LNCaP clone FGC (cell line): ENCODE results near the gene CMC1.

Source experiments
- DNase-seq: peaks from one replicate; pipeline ENCODE4 v3.0.0-alpha.2; 2011; ENCODE audit warnings: low read depth
- H3K4me3 ChIP-seq: 2 replicates; pipeline ENCODE4 v1.5.1; 2011; ENCODE audit warnings: mild to moderate bottlenecking, low read depth, low read length, control low read depth
- CTCF ChIP-seq: IDR thresholded peaks from 2 replicates; pipeline ENCODE4 v1.5.1; 2012; ENCODE audit warnings: mild to moderate bottlenecking; ENCODE audit not compliant: control insufficient read depth, insufficient read depth; ENCODE audit errors: extremely low read depth

The CMC1 gene

DNA sequence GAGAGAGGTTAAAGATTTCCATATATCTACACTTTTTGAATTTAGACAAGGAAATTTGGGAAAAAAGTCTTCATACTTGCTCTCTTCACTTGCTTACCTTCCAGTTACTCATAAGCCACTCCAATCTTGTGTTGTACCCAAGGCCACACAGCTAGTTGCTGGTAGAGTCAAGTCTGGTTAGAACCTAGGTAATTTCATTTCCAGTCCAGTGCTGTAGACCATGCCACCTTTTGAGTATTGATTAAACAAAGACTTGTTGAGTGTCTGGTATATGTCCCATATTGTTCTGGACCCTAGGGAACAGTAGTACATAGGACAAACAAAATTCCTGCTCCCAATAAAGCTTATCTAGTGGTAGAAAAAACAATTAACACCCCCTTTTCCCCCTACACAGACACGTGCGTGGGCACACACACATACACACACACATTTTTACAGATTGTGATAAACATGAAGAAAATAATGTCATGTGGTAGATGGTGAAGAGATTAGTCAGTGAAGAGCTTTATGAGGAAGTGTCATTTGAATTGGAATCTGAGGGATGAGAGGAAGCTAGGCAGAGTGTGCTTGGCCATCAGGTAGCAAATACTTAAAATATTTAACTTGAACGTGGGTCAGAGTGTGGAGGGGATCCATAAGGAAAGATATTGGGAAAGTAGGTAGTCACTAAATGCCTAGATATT is 2.1 kb downstream of the CMC1 start:
- H3K4me3 ChIP-seq: no peak overlapping the region
- no peak for DNase-seq
- no peak for TF ChIP-seq CTCF

DNA sequence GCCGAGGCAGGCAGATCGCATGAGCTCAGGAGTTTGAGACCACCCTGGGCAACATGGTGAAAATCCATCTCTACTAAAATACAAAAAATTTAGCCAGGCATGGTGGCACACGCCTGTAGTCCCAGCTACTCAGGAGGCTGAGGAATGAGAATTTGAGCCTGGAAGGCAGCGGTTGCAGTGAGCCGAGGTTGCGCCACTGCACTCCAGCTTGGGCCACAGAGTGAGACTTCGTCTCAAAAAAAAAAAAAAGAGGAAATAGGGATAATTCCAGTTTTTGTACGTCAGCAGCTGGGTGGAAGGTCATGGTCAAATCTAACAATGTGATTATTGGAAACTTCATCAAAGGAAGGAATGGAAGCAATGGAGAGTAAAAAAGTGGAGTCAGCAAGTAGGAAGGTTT is 3.1 kb downstream of the CMC1 start:
- no peak overlapping the region for H3K4me3 ChIP-seq
- TF ChIP-seq CTCF: no peak
- no peak for DNase-seq

DNA sequence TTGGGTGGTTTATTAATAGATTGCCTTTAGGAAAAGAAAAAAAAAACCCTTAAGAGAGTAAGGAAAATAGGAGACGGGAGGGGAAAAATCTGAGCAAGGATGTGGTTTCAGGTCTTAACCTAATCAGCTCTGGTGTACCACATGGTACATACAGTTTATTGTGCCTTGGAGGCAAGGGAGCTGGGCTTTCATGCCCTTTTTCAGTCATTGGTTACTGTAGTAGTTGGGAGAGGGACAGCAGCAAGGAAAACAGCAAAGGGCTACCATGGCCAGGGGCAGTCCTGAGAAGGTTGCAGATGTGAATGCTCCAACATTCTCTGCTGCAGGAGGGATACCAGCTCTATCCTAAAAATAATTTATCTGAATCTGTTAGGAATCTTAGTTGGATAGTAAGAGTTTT is 5.9 kb downstream of the CMC1 start:
- no peak for DNase-seq
- no peak overlapping the region for H3K4me3 ChIP-seq
- TF ChIP-seq CTCF: no peak

DNA sequence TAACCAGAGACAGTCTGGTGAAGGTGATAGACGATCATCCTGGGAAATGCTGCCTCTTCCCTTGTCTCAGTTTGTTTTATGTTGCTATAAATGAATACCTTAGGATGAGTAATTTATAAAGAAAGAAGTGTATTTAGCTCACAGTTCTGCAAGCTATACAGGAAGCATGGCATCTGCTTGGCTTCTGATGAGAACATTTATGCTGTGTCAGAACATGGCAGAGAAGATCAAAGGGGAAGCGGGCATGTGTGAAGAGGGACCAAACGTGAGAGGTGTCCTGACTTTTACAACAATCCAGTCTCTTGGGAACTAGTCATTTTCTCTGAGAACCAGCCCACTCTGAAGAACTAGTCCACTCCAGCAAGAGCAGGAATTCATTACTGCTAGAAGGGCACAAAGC is 9.6 kb downstream of the CMC1 start:
- no peak overlapping the region for H3K4me3 ChIP-seq
- TF ChIP-seq CTCF: no peak
- no peak for DNase-seq

- no peak for DNase-seq
- H3K4me3 ChIP-seq: no peak overlapping the region
- no peak for TF ChIP-seq CTCF
These were observed 10.6 kb downstream of the CMC1 start for GRCh38 chr3:28252001-28252431.

GRCh38 chr3:28253040-28253715 is 11.8 kb downstream of the CMC1 start:
- TF ChIP-seq CTCF: no peak
- DNase-seq: no peak
- no peak overlapping the region for H3K4me3 ChIP-seq
